DND-41 (cell line): ENCODE data around the gene RIMS1.

Experiments used
- ATAC-seq: fragments of 200-7000 bp; cut with Tn5 transposase; 3 replicates; pipeline ENCODE4 v1.9.1; 2021; ENCODE audit warnings: low read depth; ENCODE audit not compliant: insufficient read depth
- DNase-seq: peaks from one replicate; pipeline ENCODE4 v3.0.0-alpha.2; 2020
- H2AFZ ChIP-seq: 2 replicates; pipeline ENCODE4 v1.6.0; 2012; ENCODE audit warnings: low read depth, low read length
- H3K27ac ChIP-seq: 2 replicates; pipeline ENCODE4 v1.5.1; 2012; ENCODE audit warnings: low read length, inconsistent platforms
- H3K27me3 ChIP-seq: fragments of 200-600 bp; sonication (generic); 2 replicates; pipeline ENCODE4 v1.6.0; 2012; ENCODE audit warnings: low read length, mild to moderate bottlenecking, inconsistent platforms; ENCODE audit not compliant: insufficient read depth, poor library complexity
- H3K36me3 ChIP-seq: 2 replicates; pipeline ENCODE4 v1.5.1; 2012; ENCODE audit warnings: low read length, inconsistent platforms; ENCODE audit not compliant: insufficient read depth
- H3K4me1 ChIP-seq: 2 replicates; pipeline ENCODE4 v1.5.1; 2012; ENCODE audit warnings: mild to moderate bottlenecking, low read length; ENCODE audit not compliant: insufficient read depth
- H3K4me2 ChIP-seq: 2 replicates; pipeline ENCODE4 v1.6.0; 2012; ENCODE audit warnings: mild to moderate bottlenecking, moderate library complexity, low read length, inconsistent platforms; ENCODE audit not compliant: insufficient read depth
- H3K4me3 ChIP-seq, 2 experiments: fragments of 200-600 bp in 1 of 2; shearing (Covaris generic) in 1 of 2; 2 replicates each; pipeline ENCODE4 v1.5.1; 2012 to 2016; ENCODE audit warnings: inconsistent platforms in 2 of 2, low read length in 2 of 2, mild to moderate bottlenecking in 2 of 2, low read depth in 1 of 2, moderate library complexity in 1 of 2
- H3K79me2 ChIP-seq: 2 replicates; pipeline ENCODE4 v1.6.0; 2012; ENCODE audit warnings: low read length, inconsistent platforms; ENCODE audit not compliant: insufficient read depth
- H3K9ac ChIP-seq: 2 replicates; pipeline ENCODE4 v1.6.0; 2012; ENCODE audit warnings: low read depth, mild to moderate bottlenecking, inconsistent platforms, low read length, moderate library complexity
- H3K9me3 ChIP-seq: 2 replicates; pipeline ENCODE4 v1.5.1; 2012; ENCODE audit warnings: low read length, moderate library complexity, mild to moderate bottlenecking, inconsistent platforms; ENCODE audit not compliant: insufficient read depth, severe bottlenecking
- H4K20me1 ChIP-seq: 2 replicates; pipeline ENCODE4 v1.6.0; 2012; ENCODE audit warnings: low read length; ENCODE audit not compliant: insufficient read depth
- EZH2 ChIP-seq: IDR thresholded peaks from 3 replicates; pipeline ENCODE4 v1.6.1; 2012; ENCODE audit warnings: borderline replicate concordance, low read depth, mild to moderate bottlenecking, moderate library complexity, low read length, inconsistent platforms; ENCODE audit not compliant: severe bottlenecking
- TF ChIP-seq, protein P1 (sequence below): IDR thresholded peaks from 2 replicates; pipeline ENCODE4 v1.5.1; 2012; ENCODE audit warnings: borderline replicate concordance, low read length, moderate library complexity, mild to moderate bottlenecking; ENCODE audit not compliant: poor library complexity, severe bottlenecking; ENCODE audit errors: extremely low read depth

The RIMS1 gene

DNA sequence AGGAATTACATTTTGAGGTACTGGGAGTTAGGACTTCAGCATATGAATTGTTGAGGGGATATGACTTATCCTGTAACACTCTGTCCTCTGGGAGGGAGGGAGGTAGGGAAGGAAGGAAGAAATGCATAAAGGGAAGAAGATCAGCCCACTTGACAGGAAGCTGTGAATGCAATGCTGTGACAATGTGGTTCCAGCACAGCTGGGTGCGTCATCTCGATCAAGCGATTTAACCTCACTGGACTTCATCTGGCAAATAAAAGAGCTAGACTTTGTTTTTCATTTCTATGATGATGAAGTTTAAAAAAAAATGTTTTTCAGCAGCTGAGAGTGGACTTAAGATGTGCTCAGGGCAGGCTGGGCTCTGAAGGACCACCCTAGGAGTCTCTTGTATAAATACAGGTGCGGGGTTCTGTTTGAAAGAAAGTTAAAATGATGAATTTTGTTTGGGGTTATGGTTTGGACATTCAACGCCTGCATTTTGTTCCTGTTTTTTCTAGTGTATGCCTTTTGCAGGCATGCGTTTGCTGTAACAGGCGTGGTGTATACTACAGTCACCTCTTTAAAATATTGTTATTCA is 178.1 kb downstream of the RIMS1 start:
- ATAC-seq = no peak
- no peak for DNase-seq
- no peak overlapping the region for H2AFZ ChIP-seq
- no peaks in the 10 kb centered on the region for H4K20me1 ChIP-seq
- H3K27ac ChIP-seq = no peak overlapping the region
- H3K9ac ChIP-seq = no peak overlapping the region
- H3K36me3 ChIP-seq = no peaks in the 10 kb centered on the region
- TF ChIP-seq, protein P1, sequence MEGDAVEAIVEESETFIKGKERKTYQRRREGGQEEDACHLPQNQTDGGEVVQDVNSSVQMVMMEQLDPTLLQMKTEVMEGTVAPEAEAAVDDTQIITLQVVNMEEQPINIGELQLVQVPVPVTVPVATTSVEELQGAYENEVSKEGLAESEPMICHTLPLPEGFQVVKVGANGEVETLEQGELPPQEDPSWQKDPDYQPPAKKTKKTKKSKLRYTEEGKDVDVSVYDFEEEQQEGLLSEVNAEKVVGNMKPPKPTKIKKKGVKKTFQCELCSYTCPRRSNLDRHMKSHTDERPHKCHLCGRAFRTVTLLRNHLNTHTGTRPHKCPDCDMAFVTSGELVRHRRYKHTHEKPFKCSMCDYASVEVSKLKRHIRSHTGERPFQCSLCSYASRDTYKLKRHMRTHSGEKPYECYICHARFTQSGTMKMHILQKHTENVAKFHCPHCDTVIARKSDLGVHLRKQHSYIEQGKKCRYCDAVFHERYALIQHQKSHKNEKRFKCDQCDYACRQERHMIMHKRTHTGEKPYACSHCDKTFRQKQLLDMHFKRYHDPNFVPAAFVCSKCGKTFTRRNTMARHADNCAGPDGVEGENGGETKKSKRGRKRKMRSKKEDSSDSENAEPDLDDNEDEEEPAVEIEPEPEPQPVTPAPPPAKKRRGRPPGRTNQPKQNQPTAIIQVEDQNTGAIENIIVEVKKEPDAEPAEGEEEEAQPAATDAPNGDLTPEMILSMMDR = no peak
- TF ChIP-seq EZH2 = no peak
- H3K27me3 ChIP-seq = no peaks in the 10 kb centered on the region
- no peaks in the 10 kb centered on the region for H3K79me2 ChIP-seq
- no peak overlapping the region for H3K4me2 ChIP-seq
- H3K4me3 ChIP-seq = no peak overlapping the region
- H3K9me3 ChIP-seq = no peaks in the 10 kb centered on the region
- no peaks in the 10 kb centered on the region for H3K4me1 ChIP-seq

DNA sequence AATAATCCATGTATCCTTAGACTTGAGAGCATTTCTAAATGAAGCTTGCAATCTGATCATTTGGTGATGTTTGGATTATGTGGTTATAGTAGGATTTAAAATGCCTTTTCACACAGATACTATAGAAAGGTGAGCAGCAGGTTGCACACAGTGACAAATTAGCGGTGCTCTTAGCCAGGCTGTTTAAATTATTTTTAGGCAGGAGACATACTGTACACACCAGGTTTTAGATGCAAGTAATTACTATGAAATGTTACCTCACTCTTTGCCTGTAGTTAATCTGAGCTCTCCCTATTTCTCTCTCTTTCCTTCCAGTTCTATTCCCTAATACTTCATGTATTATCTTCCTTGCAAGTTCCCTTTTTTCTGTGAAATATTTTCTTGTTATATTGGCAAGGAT is 191.7 kb downstream of the RIMS1 start:
- H3K27ac ChIP-seq = no peak overlapping the region
- no peaks in the 10 kb centered on the region for H3K27me3 ChIP-seq
- no peak overlapping the region for H2AFZ ChIP-seq
- no peak for DNase-seq
- H3K4me3 ChIP-seq = no peak overlapping the region
- TF ChIP-seq, protein P1 = no peak
- no peak for TF ChIP-seq EZH2
- no peaks in the 10 kb centered on the region for H3K4me1 ChIP-seq
- H3K79me2 ChIP-seq = no peaks in the 10 kb centered on the region
- no peaks in the 10 kb centered on the region for H3K9me3 ChIP-seq
- H4K20me1 ChIP-seq = no peaks in the 10 kb centered on the region
- no peaks in the 10 kb centered on the region for H3K36me3 ChIP-seq
- ATAC-seq = no peak
- H3K4me2 ChIP-seq = no peak overlapping the region
- no peak overlapping the region for H3K9ac ChIP-seq

DNA sequence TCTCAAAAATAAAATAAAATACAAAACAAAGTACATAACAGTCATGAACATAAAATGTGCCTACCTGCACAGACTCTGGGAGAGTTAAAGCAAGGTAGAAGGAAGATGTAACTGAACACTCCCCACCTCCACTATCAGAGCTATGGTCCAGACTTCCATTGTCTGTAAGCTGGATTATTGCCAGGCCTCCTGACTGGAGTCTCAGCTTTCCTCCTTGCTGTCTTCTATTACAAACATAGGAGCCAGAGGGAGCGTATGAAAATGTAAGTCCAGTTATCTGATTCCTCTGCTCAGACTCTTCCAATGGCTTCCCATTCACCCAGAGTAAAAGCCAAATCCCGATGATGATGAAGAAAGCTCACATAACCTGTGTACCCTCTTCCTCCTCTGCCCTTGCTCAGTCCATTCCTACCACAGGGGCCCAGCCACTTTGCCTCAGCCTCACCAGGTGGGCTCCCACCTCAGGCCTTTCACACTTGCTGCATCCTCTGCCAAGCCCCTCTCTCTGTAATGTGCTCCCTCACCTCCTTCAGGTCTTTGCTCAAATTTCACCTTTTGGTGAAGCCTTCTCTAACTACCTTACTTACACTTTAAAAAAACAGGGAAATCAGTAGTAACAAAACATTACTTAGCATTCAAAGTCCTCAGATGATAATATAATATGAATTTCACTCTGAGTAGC is 194.1 kb downstream of the RIMS1 start:
- no peak overlapping the region for H2AFZ ChIP-seq
- H3K4me3 ChIP-seq = no peak overlapping the region
- H3K27ac ChIP-seq = no peak overlapping the region
- H3K9me3 ChIP-seq = no peaks in the 10 kb centered on the region
- H4K20me1 ChIP-seq = no peaks in the 10 kb centered on the region
- no peaks in the 10 kb centered on the region for H3K4me1 ChIP-seq
- no peaks in the 10 kb centered on the region for H3K36me3 ChIP-seq
- no peak overlapping the region for H3K9ac ChIP-seq
- DNase-seq = no peak
- no peaks in the 10 kb centered on the region for H3K27me3 ChIP-seq
- H3K4me2 ChIP-seq = no peak overlapping the region
- TF ChIP-seq EZH2 = no peak
- TF ChIP-seq, protein P1 = no peak
- no peaks in the 10 kb centered on the region for H3K79me2 ChIP-seq
- ATAC-seq = no peak
